HG03521 (cell line): ENCODE measurements around the gene RRBP1.
A peak's percentile ranks its signal among the peaks of the same experiment; 100 is the strongest.

Source experiments
- ATAC-seq: cut with Tn5 transposase; IDR thresholded peaks from one replicate; pipeline ENCODE4 v1.9.1; 2021; ENCODE audit warnings: mild to moderate bottlenecking, moderate library complexity; ENCODE audit not compliant: unreplicated experiment

Gene RRBP1

DNA sequence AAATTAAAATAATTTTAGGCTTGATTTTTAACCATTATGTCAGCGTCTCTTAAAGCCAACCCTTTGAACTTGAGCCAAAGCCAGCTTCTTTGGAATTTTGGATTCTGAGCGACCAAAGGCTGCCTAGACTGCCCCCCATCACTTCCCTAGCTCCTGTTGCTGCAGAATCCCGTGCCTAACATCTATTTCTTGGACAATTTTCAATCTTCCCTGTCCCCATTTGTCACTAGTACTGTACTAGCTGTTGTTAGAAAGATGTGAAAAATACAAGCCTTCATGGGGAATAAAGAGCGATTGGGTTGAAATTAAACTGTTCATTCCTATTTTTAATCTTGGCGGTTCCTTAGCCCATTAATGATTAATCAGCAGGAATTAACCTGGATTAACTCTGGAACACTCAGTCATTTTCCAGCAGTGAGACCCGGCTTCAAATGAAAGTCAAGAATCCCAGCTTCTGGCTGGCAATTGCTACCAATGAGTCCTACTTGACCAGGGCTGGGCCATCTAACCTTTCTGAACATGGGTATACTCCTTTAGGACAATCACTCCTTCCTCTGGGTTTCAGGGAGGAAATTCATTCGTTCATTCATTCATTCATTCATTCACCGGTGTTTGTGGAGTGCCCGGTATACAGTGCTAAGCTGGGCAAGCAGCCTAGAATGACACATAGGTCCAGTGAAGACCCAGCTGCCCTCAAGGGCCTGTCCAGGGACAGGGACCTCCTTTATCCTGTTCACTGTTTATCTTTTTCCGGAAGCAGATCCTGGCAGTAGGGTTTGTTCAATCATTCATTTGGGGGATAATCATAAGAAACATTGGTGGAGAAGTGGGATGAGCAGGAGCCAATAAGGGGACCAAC, 1.4 kb upstream of the RRBP1 start:
- no peak for ATAC-seq

DNA sequence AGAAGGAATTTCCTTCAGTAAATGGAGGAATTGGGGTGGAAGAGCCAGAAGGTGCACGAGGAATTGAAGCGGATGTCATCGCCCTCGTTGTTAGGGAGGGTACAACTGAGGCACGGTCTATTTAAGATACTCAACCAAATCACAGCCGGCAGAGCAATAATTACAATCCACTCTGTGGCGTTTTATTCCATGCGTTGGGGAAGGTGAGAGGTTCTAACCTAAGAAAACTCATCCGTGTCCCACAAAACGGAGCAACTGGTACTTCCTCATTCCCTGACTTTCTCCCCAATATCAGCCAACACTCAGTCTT, 802 bp upstream of the RRBP1 start:
- no peak for ATAC-seq

DNA sequence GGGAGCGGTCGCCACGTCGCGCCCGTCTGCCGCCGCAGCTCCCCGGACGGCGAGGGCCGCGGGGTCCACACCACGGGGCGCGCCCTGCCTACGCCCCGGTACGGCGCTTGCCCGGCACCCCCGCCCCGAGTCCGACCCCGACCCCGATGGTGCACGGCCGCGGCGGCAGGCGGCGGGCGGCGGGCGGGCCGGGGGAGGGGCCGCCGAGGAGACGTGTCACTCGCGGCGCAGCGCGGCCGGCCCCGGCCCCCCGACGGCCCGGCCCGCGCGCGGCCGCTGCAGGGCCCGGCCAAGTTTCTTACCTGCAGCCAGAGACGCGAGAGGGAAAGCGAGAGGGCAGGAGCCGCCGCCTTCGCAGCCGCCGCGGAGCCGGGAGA, 328 bp downstream of the RRBP1 start:
- peak; percentile 7 for ATAC-seq

DNA sequence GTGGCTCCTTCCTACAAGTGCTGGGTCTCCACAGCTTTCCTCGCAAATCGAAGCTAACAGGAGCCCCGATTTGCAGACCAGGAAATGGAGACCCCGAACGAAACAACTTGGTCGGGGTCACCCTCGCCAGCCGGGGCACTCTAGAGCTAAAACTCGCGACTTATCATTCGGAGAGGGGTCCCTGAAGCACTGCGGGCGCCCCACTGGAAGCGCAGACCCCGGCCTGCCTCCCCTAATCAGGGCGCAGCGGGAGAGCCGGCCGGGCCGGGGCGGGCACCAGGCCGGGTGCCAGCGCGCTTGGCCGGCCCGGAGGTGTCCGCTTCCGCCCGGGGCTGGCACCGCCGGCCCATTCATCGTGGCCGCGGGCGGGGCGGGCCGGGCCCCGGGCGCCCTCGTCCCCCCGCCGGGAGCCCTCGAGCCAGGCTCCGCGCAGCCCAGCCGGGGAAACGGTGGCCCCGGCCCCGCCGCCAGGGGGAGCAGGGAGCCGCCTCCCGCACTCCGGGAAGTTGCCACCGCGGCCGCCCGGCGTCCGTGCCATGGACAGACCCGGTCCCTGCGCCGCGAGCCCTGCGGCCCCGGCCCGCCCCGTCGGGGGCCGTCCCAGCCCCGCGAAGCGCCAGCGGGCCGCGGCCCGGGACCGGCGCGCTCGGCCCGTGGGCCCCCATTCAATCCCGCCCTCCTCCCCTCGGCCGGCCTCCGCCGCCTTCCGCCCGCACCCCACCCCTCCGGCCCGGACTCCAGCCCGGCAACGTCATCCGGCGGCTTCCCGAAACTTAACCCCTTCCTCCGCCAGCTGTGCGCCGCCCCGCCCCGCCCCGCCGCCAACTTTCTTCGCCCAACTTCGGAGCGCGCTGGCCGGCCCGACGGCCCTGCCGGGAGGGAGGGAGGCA, 961 bp downstream of the RRBP1 start:
- peak; percentile 30 for ATAC-seq

DNA sequence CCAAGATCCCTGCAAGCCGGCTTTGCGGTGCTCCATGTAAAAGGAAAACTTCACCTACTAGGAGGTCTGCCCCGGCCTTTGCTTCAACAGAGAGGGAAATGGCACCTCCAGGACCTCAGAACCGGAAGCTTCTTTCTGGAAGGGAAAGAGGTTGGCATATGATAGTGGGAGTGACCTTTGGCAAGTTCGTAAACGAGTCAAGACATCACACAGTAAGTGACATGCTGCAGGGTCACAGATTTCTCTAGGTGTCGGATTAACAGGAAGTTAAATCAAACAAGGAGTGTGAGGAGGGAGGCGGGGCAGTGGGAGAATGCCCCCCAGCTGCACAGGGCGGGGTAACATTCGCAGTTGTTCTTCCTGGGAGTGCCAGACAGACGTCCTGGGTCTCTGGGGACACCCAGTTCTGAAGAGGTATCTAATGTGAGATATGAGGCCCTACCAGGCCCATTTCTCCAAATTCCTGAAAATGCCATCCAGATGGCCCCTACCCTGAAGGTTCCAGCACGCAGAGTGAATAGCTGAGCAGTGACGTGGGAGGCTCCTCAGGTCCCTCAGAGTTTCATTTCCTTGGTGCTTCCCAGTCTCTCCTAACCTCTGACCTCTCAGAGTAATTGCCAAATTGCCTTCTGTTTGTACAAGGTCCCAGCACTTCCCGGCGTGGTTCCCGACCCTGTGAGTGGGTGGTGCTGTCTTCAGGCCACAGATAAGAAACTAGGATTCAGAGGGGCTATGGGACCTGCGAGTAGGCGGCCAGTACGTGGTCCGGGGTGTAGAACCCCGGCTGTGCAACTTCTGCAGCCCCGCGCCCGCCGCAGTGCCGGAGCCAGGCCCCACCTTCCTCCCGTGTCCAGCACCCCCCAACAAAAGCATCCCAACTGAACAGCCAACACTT, 1.9 kb downstream of the RRBP1 start:
- no peak for ATAC-seq

DNA sequence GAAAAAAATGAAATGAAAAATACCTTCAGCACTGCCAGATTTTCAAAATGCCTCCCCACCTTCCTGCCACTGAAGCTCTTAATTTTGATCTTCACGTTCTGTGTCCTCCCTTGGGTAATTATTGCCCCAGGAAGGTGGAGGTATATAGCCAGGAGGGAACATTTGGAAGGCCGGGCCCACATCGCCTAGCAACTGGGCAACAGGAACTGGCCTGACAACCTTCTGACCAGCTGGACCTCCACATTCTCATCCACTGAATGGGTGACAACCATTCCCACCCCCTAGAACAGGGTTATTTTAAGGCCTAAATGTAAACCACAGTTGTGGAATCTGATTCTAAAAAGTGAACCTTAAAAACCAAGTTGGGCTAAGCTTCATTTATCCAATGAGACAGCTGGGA, 3.2 kb downstream of the RRBP1 start:
- no peak for ATAC-seq

DNA sequence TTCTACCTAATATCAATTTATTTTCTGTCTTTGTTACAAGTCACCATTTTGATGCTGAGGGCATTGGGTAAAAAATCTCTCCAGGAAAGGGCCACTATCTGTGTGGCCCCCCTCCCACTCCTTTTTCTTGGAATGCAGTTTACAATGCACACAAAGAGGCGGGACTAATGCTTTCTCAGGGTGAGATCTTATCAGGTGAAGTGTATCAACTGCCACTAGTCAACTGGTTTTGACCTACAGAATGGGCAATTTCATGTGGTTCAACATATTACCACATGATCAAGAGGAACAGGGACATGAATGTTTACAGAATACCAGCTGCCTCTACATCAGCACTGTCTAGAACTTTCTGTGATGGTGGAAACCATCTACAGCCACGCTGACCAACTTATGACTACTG, 3.7 kb downstream of the RRBP1 start:
- ATAC-seq, result no peak

DNA sequence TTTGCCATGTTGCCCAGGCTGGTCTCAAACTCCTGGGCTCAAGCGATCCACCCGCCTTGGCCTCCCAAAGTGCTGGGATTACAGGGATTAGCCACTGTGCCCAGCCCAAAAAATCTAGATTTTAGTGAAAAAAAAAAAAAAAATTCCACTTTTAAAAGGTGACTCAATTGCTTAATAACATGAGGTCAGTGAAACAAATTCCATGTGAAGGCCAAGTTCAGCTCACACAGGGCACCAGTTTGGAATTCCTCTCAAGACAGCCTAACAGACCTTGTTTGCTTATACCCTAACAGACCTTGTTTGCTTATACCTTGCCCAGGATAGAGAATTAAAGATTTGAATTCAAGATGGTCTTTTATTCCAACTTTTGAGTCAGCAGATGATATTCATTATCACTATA, 5.1 kb downstream of the RRBP1 start:
- no peak for ATAC-seq

DNA sequence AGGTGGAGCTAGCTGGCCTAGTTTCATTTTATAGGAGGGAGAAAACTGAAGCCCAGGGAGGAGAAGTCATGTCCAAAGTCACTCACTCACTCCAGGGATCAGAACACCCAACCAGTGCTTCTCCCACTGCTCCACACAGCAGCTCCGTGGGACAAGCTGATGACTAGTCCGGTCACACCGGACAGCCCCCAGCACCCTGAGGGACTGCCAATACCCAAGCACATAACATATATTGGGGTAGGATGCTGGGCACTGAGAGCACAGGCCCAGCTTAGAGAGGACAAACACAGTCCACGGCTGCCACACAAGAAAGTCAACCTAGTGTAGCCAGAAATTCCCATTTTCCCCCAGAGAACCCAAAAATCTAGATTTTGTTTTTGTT, 5.7 kb downstream of the RRBP1 start:
- no peak for ATAC-seq

DNA sequence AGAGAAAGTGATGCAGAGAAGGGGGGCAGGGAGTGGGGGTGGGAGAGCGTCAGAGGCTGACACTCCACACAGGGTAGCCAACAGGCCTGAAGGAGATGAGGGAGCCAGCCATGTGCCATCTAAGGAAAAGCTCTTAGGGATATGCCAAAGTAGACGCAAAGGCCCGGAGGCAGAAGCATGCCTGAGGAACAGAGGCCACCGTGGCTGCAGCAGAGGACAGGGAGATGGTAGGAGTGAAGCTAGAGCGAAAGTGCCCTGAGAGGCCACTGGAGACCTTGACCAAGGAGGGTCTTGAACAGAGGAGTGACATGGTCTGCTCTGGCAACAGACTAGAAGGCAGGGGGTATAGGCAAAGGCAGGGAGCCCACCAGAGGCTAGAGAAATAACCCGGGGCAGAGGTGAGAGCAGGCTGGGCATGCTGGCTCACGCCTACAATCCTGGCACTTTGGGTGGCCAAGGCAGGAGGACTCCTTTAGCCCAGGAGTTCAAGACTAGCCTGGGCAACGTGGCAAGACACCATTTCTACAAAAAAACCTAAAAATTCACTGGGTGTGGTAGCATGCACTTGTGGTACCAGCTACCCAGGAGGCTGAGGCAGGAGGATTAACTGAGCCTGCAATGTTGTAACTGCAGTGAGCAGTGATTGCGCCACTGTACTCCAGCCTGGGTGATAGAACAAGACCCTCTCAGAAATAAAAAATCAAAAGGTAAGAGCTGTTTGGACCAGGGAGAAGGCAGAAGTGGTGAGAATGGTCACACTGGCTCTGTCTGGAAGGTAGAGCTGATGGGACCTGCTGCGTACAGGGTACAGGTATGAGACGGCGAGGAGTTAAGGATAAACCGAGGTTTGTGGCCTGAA, 6.3 kb downstream of the RRBP1 start:
- no peak for ATAC-seq

DNA sequence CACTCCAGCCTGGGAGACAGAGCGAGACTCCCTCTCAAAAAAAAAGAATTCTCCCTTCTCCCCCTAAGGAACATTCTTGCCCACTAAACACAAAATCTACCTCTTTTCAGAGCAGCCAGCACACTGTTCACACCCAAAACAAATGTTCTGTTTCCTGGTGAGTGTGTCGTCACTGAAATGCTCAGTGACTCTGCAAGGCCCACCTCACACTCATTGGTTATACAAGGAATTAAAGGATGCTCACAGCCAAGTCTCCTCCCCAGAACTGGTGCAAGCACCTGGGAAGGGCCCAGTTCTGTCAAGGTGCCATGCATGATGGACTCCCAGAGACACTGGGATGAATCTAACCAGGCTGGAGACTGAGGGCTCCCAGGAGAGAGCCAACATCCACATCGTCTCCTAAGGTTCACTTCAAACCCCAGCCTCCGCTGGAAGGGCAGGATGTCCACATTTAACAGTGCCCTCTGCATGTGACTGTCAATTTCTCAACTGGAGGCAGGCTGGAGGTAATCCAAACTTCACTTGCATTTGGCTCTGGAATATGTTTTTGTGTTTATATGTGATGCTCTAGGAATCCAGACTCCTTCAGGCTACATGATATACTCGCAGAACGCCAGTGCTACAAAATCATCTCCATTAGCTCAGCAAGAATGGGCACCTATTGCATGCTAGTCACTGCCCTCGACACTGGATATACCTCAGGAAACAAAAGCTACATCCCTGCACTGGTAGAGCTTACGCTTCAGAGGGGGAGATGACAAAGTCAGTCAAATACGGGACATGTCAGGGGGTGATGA, 7.1 kb downstream of the RRBP1 start:
- ATAC-seq, result no peak

DNA sequence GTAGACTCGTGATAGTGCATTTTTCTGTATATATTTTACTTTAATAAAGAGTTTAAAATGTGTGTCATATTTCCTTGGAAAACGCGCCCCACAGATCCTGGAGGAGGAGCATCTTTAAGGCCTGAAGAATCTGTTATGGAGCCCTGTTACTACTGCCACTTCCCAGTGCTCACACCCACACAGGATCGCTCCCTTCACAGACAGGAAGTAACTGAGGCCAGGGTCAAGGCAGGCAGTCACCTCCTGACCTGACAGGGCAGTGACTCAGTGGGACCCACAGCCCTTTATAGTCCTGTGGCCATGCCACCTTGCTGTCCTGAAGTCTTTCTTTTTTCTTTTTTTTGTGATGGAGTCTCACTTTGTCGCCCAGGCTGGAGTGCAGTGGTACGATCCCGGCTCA, 9.0 kb downstream of the RRBP1 start:
- no peak for ATAC-seq

DNA sequence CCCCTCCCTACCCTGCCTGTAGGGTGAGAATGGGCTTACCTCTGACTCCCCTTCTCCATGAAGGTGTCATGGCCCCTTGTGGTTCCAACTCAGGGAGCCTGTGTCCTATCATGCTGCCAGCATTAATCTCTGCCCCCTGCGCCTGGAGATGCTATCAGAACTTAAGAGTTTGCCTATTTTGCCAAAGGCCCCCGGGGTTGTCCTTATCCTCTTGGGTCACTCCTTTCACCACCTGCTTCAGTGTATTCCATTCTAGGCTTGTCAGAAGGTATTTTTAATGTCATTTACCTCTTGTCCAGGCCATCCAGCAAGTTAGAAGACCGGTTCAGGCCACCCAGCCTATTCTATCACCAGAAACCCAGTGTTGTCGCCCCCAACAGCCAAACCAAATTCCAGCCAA, 10.5 kb downstream of the RRBP1 start:
- no peak for ATAC-seq

DNA sequence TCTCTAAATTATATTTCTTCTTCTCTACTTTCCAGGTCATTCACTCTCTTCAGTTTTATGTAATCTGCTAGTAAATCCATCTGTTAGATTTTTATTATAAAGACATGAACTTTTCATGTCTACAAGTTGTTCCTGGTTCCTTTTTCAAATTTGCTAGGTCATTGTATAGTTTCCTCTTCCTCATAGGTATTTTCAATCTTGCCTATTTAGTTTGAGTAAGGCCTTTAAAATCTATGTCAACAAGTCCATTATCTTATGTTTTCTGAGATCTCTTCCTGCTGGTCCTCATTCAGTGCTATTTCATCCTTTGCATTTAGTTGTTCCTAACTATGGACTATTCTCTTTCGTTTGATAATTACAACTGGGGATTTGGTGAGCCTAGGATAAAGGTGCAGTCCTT, 11.0 kb downstream of the RRBP1 start:
- no peak for ATAC-seq

DNA sequence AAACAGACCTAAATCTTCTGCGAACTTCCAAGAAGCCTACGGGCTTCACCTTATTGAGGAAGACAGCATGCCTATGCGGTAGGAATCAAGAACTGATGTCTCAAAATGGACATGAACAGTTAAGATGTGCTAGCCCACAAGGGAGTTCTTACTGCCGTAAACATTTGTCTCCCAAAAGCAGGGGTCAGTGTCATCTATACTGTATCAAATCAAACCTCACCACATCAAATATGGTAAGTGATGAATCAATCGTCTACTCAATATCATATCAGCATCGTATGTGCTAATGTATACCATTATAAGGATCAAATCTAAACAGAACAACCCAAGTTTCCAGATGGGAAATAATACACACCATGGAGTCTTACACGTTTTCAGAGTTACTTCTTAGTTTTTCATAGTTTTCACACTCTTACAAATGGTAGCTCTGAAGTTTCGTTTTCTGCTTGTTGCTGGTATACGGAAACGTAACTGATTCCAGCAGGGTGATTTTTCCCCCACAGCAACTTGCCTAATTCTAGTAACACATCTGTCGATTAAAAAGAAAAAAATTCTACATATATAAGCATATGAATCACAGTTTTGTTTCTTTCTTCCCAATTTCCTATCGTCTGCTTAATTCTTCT, 12.6 kb downstream of the RRBP1 start:
- no peak for ATAC-seq

DNA sequence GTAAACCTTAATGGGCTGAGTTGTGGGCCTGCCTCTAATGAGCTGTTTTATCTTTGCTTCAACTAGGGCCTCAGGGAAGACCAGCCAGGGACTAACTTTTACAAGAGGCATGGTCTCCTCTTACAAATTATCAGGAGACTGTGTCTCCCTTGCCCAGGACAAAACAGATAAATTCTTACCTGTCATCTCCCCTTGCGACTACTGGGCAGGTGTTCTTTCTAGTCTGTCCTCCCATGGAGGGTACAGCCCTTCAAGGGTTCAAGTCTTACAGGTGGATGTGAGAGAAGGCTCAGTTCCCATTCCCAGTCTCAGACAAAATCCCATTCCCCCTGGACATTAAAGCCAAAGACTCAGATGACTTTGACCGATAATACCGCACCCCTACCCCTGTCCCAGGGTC, 13.6 kb downstream of the RRBP1 start:
- ATAC-seq, result no peak

DNA sequence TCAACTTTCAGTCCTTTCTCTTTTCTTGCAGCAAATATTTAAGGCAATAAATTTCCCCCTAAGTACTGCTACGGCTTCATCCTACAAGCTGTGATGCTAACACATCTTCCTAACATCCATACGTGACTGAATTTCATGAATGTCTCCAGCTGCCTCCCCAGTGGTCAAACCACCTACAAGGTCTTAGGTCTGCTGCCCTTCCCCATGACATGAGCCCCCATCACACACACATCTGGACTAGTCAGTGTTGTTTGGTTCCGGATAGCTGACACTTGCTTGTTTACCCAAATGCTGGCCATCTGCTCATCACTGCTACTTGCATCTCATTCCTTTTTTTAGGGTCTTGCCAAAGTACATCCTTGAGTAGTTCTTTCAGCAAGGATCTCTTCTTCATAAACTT, 14.6 kb downstream of the RRBP1 start:
- no peak for ATAC-seq

DNA sequence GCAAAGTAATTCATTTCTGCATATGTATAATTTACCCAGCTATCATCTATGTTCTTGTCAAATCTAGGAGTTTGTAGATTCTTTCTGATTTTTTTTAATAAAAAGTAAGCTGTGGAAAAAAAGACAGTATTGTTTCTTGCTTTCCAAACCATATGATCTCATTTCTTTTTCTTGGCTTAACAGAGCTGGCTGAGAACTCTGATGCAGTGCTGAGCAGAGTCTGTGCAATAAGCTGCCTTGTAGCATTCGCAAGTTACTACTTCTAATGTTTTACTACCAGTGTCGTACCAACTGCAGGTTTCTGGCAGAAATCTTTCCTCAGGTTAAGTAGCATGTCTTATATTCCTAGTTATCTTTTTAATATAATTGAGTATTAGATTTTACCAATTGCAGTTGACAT, 15.6 kb downstream of the RRBP1 start:
- ATAC-seq, result no peak

DNA sequence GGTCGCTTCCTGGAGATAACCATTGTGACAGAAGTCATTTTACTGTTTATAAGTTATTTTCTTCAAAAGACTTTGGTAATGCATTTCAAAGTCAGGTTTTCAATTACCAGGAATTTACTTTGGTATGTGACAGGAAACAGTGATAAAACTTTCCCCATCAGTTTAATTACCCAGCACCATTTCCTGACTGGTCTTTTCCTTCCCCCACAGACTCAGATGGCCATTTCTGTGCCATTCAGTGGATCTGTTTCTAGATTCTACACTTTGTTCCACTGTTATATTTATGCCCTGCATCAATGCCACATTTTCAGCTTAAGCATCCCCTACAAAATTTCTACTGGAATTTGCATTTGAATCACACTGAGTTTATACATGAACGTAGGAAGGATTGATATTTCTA, 16.3 kb downstream of the RRBP1 start:
- ATAC-seq, result no peak
